DND-41 (cell line): ENCODE measurements around the gene ADAM30.

ENCODE experiments used
- ATAC-seq: fragments of 200-7000 bp; cut with Tn5 transposase; 3 replicates; pipeline ENCODE4 v1.9.1; 2021; ENCODE audit warnings: low read depth; ENCODE audit not compliant: insufficient read depth
- DNase-seq: peaks from one replicate; pipeline ENCODE4 v3.0.0-alpha.2; 2020
- H2AFZ ChIP-seq: 2 replicates; pipeline ENCODE4 v1.6.0; 2012; ENCODE audit warnings: low read depth, low read length
- H3K27ac ChIP-seq: 2 replicates; pipeline ENCODE4 v1.5.1; 2012; ENCODE audit warnings: low read length, inconsistent platforms
- H3K27me3 ChIP-seq: fragments of 200-600 bp; sonication (generic); 2 replicates; pipeline ENCODE4 v1.6.0; 2012; ENCODE audit warnings: low read length, mild to moderate bottlenecking, inconsistent platforms; ENCODE audit not compliant: insufficient read depth, poor library complexity
- H3K36me3 ChIP-seq: 2 replicates; pipeline ENCODE4 v1.5.1; 2012; ENCODE audit warnings: low read length, inconsistent platforms; ENCODE audit not compliant: insufficient read depth
- H3K4me1 ChIP-seq: 2 replicates; pipeline ENCODE4 v1.5.1; 2012; ENCODE audit warnings: mild to moderate bottlenecking, low read length; ENCODE audit not compliant: insufficient read depth
- H3K4me2 ChIP-seq: 2 replicates; pipeline ENCODE4 v1.6.0; 2012; ENCODE audit warnings: mild to moderate bottlenecking, moderate library complexity, low read length, inconsistent platforms; ENCODE audit not compliant: insufficient read depth
- H3K4me3 ChIP-seq, 2 experiments: fragments of 200-600 bp in 1 of 2; shearing (Covaris generic) in 1 of 2; 2 replicates each; pipeline ENCODE4 v1.5.1; 2012 to 2016; ENCODE audit warnings: inconsistent platforms in 2 of 2, low read length in 2 of 2, mild to moderate bottlenecking in 2 of 2, low read depth in 1 of 2, moderate library complexity in 1 of 2
- H3K79me2 ChIP-seq: 2 replicates; pipeline ENCODE4 v1.6.0; 2012; ENCODE audit warnings: low read length, inconsistent platforms; ENCODE audit not compliant: insufficient read depth
- H3K9ac ChIP-seq: 2 replicates; pipeline ENCODE4 v1.6.0; 2012; ENCODE audit warnings: low read depth, mild to moderate bottlenecking, inconsistent platforms, low read length, moderate library complexity
- H3K9me3 ChIP-seq: 2 replicates; pipeline ENCODE4 v1.5.1; 2012; ENCODE audit warnings: low read length, moderate library complexity, mild to moderate bottlenecking, inconsistent platforms; ENCODE audit not compliant: insufficient read depth, severe bottlenecking
- H4K20me1 ChIP-seq: 2 replicates; pipeline ENCODE4 v1.6.0; 2012; ENCODE audit warnings: low read length; ENCODE audit not compliant: insufficient read depth
- CTCF ChIP-seq: IDR thresholded peaks from 2 replicates; pipeline ENCODE4 v1.5.1; 2012; ENCODE audit warnings: borderline replicate concordance, low read length, moderate library complexity, mild to moderate bottlenecking; ENCODE audit not compliant: poor library complexity, severe bottlenecking; ENCODE audit errors: extremely low read depth
- EZH2 ChIP-seq: IDR thresholded peaks from 3 replicates; pipeline ENCODE4 v1.6.1; 2012; ENCODE audit warnings: borderline replicate concordance, low read depth, mild to moderate bottlenecking, moderate library complexity, low read length, inconsistent platforms; ENCODE audit not compliant: severe bottlenecking

Gene ADAM30

GRCh38 chr1:119902775-119903442 lies 6.6 kb upstream of the ADAM30 start:
- Histone ChIP-seq H3K9me3 (peaks cover 2% of the 10 kb centered on the region), H4K20me1 (no peaks in the 10 kb centered on the region), H2AFZ (no peak overlapping the region), H3K27me3 (no peaks in the 10 kb centered on the region), H3K4me3 (no peak overlapping the region), H3K79me2 (no peaks in the 10 kb centered on the region), H3K9ac (no peak overlapping the region), H3K36me3 (no peaks in the 10 kb centered on the region), H3K27ac (no peak overlapping the region), H3K4me2 (no peak overlapping the region), H3K4me1 (no peaks in the 10 kb centered on the region)
- TF ChIP-seq CTCF: no peak
- TF ChIP-seq EZH2: no peak
- 0 out of 3 replicates have a peak, but pooled peaks have one; percentile 20 for ATAC-seq
- no peak for DNase-seq

- no peaks in the 10 kb centered on the region for H3K79me2 ChIP-seq
- peaks cover 18% of the 10 kb centered on the region for H3K4me1 ChIP-seq
- H3K9me3 ChIP-seq: no peaks in the 10 kb centered on the region
- ATAC-seq: no peak
- no peak overlapping the region for H3K27ac ChIP-seq
- TF ChIP-seq CTCF (no peak), EZH2 (no peak)
- H3K27me3 ChIP-seq: no peaks in the 10 kb centered on the region
- no peaks in the 10 kb centered on the region for H4K20me1 ChIP-seq
- no peak overlapping the region for H2AFZ ChIP-seq
- no peaks in the 10 kb centered on the region for H3K36me3 ChIP-seq
- DNase-seq: no peak
- H3K4me3 ChIP-seq: no peak overlapping the region
- no peak overlapping the region for H3K4me2 ChIP-seq
- H3K9ac ChIP-seq: no peak overlapping the region
These were observed 2.8 kb upstream of the ADAM30 start for GRCh38 chr1:119898981-119899720.

GRCh38 chr1:119898530-119898929 lies 2.2 kb upstream of the ADAM30 start:
- Histone ChIP-seq H4K20me1 (no peaks in the 10 kb centered on the region), H3K36me3 (no peaks in the 10 kb centered on the region), H3K4me3 (no peak overlapping the region), H3K27me3 (no peaks in the 10 kb centered on the region), H3K27ac (no peak overlapping the region), H3K9ac (no peak overlapping the region), H3K4me1 (peaks cover 25% of the 10 kb centered on the region), H3K9me3 (no peaks in the 10 kb centered on the region), H3K79me2 (no peaks in the 10 kb centered on the region), H2AFZ (no peak overlapping the region), H3K4me2 (no peak overlapping the region)
- DNase-seq (no peak), ATAC-seq (no peak)
- TF ChIP-seq EZH2 (no peak), CTCF (no peak)
